ENCODE results near the gene SYT5.
A peak's percentile ranks its signal among the peaks of the same experiment; 100 is the strongest.
"Not testable (repeated sequence)": the region's sequence is repeated elsewhere in the genome, so short reads cannot be mapped to it uniquely, and the experiment has no call there.

The SYT5 gene

GRCh38 chr19:55173186-55173713, 6.8 kb downstream of the SYT5 start:
- ChIA-PET POLR2A (ENCODE audit: low non-redundant PET) (no interaction called here), CTCF (interaction anchor here (0.5 to 1.0 kb wide), 2 partner anchors 12 to 30 kb away, joined by 3 read pairs; no protein-coding TSS in a partner anchor)
- H3K27ac ChIP-seq: peak overlapping the region; percentile 98
- DNase-seq (ENCODE audit: low spot score): no peak
- TF ChIP-seq CTCF (conservative IDR thresholded peaks at IDR 0.05; ENCODE audit: low read depth): no peak

GRCh38 chr19:55172741-55173140, 7.3 kb downstream of the SYT5 start:
- DNase-seq (ENCODE audit: low spot score): peak; percentile 44
- H3K27ac ChIP-seq: peak overlapping the region; percentile 98
- CTCF ChIA-PET: no interaction called here
- POLR2A ChIA-PET (ENCODE audit: low non-redundant PET): no interaction called here
- TF ChIP-seq CTCF (conservative IDR thresholded peaks at IDR 0.05; ENCODE audit: low read depth): no peak

GRCh38 chr19:55172318-55172717, 7.8 kb downstream of the SYT5 start:
- CTCF ChIA-PET; DNase-seq (ENCODE audit: low spot score); POLR2A ChIA-PET (ENCODE audit: low non-redundant PET): not testable (repeated sequence)
- peak overlapping the region; percentile 98 for H3K27ac ChIP-seq

GRCh38 chr19:55171440-55171839, 8.6 kb downstream of the SYT5 start:
- POLR2A ChIA-PET (ENCODE audit: low non-redundant PET): no interaction called here
- H3K27ac ChIP-seq: peak overlapping the region; percentile 98
- DNase-seq (ENCODE audit: low spot score): no peak
- CTCF ChIA-PET: no interaction called here
- no peak for TF ChIP-seq CTCF (conservative IDR thresholded peaks at IDR 0.05; ENCODE audit: low read depth)

GRCh38 chr19:55169136-55169535, 11.0 kb downstream of the SYT5 start:
- no peak overlapping the region for H3K27ac ChIP-seq
- ChIA-PET POLR2A (ENCODE audit: low non-redundant PET) (no interaction called here), CTCF (no interaction called here)
- no peak for DNase-seq (ENCODE audit: low spot score)
- no peak for TF ChIP-seq CTCF (conservative IDR thresholded peaks at IDR 0.05; ENCODE audit: low read depth)

DNA sequence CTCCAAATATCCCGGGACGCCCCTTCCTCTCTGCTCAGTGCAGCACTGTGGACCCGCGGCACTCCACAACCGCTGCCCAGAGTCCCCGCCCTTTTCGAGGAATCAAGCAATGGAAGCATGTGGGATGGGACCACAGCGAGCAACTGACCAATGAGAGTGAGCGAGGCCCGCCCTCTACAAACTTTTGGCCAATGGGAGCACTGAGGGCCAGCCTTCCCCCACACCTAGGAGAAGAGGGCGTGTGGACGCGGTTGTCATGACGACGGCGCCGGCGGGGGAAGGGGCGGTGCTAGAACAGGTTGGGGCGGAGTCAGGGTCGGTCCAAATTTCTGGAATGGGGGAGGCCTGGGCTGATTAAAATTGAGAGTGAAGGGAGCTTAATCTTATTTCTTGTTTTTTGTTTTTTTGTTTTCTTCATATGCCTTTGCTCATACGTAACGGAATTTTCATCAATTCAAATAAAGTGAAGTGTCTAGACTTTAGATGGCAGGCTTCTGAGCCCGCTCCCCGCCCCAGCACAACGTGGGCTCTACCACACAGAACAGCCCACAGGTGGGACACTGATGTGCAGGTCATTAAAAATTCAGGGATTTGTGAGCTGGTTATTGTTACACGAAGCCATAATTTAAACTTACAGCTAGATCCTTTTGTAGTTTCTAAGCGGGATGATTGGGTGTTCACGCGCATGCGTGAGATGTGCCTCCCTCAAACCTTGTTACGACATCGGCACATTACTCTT, 13.4 kb downstream of the SYT5 start, which contains the start of gene DNAAF3:
Gene DNAAF3 (minus strand): TSS at position 84 of the 739 bp plus-strand sequence. CDS start 200 bp downstream, outside the sequence.
- no peak for TF ChIP-seq CTCF (conservative IDR thresholded peaks at IDR 0.05; ENCODE audit: low read depth)
- peak; percentile 100 for DNase-seq (ENCODE audit: low spot score)
- POLR2A ChIA-PET (ENCODE audit: low non-redundant PET): interaction anchor here (1.0 kb wide), 1 partner anchor 43 kb away, joined by 8 read pairs; the partner anchor contains the start of gene PTPRH
- CTCF ChIA-PET: interaction anchor here (0.6 to 1.3 kb wide), 4 partner anchors 8 to 233 kb away, joined by 3 to 6 read pairs (median 3); partner anchors contain the start of gene RDH13
- H3K27ac ChIP-seq: peak within 1 kb of the TSS; percentile 89
